GM19395 (cell line): ENCODE results near the gene HSDL2.
"Not testable (repeated sequence)": the region's sequence is repeated elsewhere in the genome, so short reads cannot be mapped to it uniquely, and the experiment has no call there.

Experiments used
- ATAC-seq: cut with Tn5 transposase; IDR thresholded peaks from one replicate; pipeline ENCODE4 v1.9.1; 2021; ENCODE audit warnings: mild to moderate bottlenecking, moderate library complexity; ENCODE audit not compliant: unreplicated experiment

HSDL2 gene

GRCh38 chr9:112365257-112365656 lies 14.7 kb upstream of the HSDL2 start:
- not testable (repeated sequence) for ATAC-seq

- no peak for ATAC-seq
Observed at GRCh38 chr9:112366591-112366990, 13.3 kb upstream of the HSDL2 start.

- ATAC-seq, result no peak
Observed at GRCh38 chr9:112367465-112367864, 12.4 kb upstream of the HSDL2 start.

- ATAC-seq, result no peak
Observed at GRCh38 chr9:112369817-112370216, 10.1 kb upstream of the HSDL2 start.

- ATAC-seq, result no peak
Observed at GRCh38 chr9:112371060-112371459, 8.8 kb upstream of the HSDL2 start.

DNA sequence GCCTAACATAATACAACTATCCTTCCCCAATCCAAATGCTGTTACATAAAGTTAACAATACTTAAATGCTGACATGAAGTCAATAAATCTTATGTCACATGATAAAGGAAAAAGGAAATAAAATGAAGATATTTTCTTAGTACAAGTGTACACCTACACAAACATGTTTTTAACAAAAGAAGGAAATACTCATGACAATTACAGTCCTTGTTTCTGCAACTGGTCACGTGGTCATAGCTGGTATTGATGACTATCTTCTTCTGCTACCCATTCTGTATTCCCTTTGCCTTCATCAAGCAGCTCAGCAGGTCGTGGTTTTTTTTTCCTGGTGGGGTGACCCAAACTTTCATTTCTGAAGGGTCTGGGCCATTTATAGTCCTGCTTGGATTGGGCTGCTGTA lies 6.2 kb upstream of the HSDL2 start:
- ATAC-seq, result not testable (repeated sequence)

- not testable (repeated sequence) for ATAC-seq
Observed at GRCh38 chr9:112374232-112374631, 5.7 kb upstream of the HSDL2 start.

DNA sequence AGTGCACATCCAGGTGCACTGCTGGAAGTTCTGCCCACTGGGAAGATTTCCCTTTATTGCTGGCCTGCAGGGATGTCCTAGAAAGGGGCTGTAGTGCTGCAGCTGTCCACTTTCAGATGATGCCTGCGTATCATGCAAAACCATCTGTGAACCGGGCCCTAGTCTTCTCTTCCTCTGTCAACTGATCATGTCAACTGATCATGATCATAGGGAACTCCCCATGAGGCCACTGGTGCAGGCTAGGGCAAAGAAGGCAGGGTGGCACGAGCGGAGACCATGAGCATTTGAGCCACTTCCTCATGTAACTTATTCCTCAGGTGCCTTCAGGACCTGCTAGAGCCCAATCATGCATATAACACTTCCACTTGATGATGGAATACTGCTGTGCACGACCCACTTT lies 4.5 kb upstream of the HSDL2 start:
- ATAC-seq, result no peak

DNA sequence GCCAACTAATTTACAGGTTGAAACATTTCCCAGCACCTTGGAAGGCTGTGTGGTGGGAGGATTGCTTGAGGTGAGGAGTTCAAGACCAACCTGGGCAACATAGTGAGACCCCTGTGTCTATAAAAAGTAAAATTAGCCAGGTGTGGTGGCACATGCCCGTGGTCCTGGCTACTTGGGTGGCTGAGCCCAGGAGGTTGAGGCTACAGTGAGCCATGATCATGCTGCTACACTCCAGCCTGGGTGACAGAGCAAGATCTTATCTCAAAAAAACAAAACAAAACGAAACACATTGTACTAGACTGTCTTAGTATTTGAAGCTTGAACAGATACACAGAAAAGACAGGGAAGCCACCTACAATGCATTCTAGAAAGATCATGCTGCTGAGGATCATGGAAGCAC lies 2.8 kb upstream of the HSDL2 start:
- ATAC-seq, result no peak

DNA sequence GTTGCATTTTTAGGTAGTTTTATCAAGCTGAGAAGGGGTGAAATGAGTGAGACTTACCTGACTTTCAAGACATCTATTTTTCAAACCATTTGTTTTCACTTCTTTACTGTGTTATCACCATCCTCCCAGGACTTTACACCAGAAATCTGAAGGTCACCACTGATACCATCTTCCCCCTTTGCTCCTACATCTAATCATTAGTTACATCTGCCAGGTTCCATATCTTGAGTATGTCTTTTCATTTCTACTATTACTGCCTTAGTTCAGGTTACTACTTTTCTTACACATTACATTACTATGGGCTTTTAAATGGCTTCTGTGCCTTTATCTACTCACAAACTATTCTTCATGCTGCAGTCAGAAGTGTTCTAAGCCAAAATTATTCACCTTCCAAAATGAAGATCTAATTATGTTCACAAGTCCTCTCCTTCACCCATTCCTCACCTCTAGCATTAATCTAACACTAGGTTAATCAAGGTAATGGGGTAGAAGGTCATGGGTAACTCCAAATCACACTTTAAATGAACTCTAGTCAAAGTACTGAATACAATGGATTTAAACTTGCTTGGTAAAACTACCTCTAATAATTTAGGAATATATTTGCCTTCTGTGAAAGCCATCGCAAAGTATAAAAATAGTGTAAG lies 2.1 kb upstream of the HSDL2 start:
- no peak for ATAC-seq

DNA sequence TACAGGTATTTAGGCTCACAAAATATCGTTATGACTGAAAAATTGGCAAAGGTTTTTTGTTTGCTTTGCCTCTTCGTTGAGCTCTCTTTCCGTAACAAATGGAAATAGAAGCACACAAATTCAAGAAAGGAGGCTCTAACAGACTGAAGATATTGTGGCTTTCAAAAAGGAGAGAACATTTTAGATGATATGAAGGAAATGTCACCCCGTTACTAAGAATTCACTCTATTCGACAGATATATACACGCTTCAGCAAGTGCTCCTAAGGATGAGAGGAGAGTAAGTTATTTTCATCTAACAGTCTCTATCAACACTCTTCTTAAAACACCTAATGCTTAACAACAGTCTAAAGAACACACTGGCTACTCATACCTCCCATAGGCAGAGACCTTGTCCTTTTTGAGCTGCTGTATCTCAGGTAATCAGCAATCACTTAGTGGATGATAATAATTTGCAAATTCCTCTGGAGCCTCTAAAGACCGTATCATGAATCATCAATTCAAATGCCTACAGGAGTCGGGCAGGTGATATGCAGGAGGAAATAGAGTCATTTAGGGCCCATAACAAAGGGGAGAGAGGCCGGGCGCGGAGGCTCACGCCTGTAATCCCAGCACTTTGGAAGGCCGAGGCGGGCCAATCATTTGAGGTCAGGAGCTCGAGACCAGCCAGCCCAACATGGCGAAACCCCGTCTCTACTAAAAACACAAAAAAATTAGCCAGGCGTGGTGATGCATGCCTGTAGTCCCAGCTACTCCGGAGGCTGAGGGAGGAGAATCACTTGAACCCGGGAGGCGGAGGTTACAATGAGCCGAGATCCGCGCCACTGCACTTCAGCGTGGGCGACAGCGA lies 1.4 kb upstream of the HSDL2 start:
- ATAC-seq, result peak; percentile 18

DNA sequence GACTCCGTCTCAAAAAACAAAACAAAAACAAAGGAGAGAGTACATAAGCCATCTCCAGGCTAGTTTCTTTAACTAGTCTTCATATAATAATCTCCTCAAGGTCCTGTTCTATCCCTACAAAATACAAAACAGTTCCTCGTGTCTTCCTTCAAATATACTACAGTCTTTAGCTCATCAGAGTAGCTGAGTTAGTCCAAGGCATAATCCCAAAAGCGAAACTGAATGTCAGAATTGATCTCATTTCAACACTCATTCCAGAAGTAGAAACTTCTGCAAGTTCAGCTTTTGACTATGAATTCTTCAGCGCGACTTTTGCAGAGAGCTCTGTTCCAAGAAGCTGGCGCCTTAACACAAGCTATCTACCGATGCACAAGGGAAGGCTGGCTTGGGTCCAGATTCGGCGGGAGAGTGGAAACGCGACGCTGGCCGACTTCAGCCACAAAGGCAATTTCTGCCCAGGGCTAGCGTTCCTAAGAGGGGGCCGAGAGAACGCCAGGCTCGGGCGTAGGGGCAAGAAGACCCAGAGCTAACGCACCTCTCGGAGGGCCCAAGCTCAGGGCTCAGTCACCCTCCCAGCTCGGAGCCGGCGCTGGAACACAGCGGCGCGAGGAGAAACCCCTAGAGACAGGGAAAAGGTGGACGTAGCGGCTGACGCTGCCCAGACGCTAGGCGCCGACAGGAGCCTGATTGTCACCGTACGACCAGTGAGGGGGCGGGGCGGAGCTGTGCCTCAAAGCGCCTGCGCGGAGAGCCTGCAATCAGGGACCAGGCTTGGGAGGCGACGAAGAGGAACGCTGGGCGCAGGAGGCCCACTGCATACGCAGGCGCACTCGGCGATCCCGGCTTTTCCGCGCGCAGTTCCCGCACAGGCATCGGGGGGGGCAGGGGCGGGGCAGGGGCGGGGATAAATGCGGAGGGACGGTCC lies 469 bp upstream of the HSDL2 start:
- peak; percentile 83 for ATAC-seq

GRCh38 chr9:112380825-112381221 lies 915 bp downstream of the HSDL2 start:
- ATAC-seq, result no peak

DNA sequence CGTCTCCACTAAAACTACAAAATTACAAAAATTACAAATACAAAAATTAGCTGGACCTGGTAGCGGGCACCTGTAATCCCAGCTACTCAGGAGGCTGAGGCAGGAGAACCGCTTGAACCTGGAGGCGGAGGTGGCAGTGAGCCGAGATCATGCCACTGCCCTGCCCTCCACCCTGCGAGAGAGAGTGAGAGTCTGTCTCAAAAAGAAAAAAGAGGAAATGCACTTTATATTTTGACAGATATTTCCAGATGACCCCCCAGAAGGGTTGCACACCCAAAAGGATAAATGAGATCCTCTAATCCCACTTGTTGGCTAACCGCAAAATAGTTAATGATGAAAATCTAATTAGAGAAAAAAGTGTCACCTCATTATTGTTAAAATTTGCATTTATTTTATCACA lies 2.2 kb downstream of the HSDL2 start:
- no peak for ATAC-seq

DNA sequence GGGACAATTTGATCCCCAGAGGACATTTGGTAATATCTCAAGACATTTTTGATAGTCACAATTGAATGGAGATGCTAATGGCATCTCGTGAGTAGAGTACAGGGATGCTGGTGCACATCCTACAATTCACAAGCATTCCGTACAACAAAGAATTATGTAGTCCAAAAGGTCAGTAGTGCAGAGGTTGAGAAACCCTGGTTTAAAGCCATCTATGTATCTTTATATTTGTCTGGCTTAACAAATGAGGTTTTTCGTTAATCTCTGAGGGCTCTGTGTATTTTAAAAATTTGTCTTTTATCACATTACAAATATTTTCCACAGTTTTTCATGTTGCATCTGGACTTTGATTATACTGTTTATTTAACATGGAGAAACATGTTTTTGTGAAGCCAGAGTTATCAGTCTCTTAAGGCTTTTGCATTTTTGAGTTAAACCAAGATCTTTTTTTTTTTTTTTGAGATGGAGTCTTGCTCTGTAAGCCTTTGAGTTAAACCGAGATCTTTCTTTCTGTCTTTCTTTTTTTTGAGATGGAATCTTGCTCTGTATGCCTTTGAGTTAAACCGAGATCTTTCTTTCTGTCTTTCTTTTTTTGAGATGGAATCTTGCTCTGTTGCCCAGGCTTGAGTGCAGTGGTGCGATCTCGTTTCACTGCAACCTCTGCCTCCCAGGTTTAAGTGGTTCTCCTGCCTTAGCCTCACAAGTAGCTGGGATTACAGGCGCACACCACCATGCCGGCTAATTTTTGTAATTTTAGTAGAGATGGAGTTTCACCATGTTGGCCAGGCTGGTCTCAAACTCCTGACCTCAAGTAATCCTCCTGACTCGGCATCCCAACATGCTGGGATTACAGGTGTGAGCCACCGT lies 2.8 kb downstream of the HSDL2 start:
- no peak for ATAC-seq

DNA sequence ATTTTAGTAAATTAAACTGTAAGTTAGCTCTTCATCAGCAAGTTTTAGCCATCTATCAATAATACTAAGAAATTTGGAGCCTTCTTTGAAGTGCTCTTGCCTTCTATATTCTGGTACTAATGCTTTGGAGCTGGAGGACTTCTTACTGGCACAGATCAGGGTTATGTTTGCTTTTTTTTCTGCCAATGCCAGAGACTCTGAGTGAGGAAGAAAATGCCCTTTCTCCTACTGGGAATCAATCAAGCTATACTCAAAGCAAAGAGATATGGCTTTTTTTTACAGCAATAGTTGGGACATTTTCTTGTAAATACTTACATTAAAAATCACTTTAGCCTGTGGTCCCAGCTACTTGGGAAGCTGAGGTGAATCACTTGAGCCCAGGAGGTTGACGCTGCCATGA lies 4.3 kb downstream of the HSDL2 start:
- no peak for ATAC-seq

GRCh38 chr9:112384690-112385089 lies 4.8 kb downstream of the HSDL2 start:
- ATAC-seq, result peak; percentile 33

GRCh38 chr9:112387115-112387514 lies 7.2 kb downstream of the HSDL2 start:
- no peak for ATAC-seq

GRCh38 chr9:112389897-112390296 lies 10.0 kb downstream of the HSDL2 start:
- not testable (repeated sequence) for ATAC-seq

- not testable (repeated sequence) for ATAC-seq
Observed at GRCh38 chr9:112391936-112392560, 12.1 kb downstream of the HSDL2 start.
